GM21786 (cell line): ENCODE data around the gene SGCG.

Source experiments
- ATAC-seq: cut with Tn5 transposase; IDR thresholded peaks from one replicate; pipeline ENCODE4 v1.9.1; 2021; ENCODE audit not compliant: unreplicated experiment

The SGCG gene

GRCh38 chr13:23323946-23324709, 143.3 kb downstream of the SGCG start:
- no peak for ATAC-seq

- no peak for ATAC-seq
Measured at GRCh38 chr13:23325191-23325590, 144.4 kb downstream of the SGCG start.

- no peak for ATAC-seq
Measured at GRCh38 chr13:23330356-23330755, 149.6 kb downstream of the SGCG start.

GRCh38 chr13:23339225-23339624, 158.4 kb downstream of the SGCG start:
- ATAC-seq: no peak

GRCh38 chr13:23344931-23345595, 164.3 kb downstream of the SGCG start:
- no peak for ATAC-seq

- no peak for ATAC-seq
Measured at GRCh38 chr13:23347601-23348000, 166.8 kb downstream of the SGCG start.

- ATAC-seq: no peak
Measured at GRCh38 chr13:23348262-23349127, 167.7 kb downstream of the SGCG start.

GRCh38 chr13:23349161-23349897, 168.6 kb downstream of the SGCG start:
- no peak for ATAC-seq

- no peak for ATAC-seq
Measured at GRCh38 chr13:23350009-23350408, 169.2 kb downstream of the SGCG start.

GRCh38 chr13:23352161-23352560, 171.4 kb downstream of the SGCG start:
- no peak for ATAC-seq

- ATAC-seq: no peak
Measured at GRCh38 chr13:23354520-23354919, 173.7 kb downstream of the SGCG start.

- ATAC-seq: no peak
Measured at GRCh38 chr13:23356368-23356767, 175.6 kb downstream of the SGCG start.

- ATAC-seq: no peak
Measured at GRCh38 chr13:23357349-23357748, 176.6 kb downstream of the SGCG start.

- no peak for ATAC-seq
Measured at GRCh38 chr13:23359882-23360281, 179.1 kb downstream of the SGCG start.

GRCh38 chr13:23365652-23366051, 184.9 kb downstream of the SGCG start:
- no peak for ATAC-seq

- no peak for ATAC-seq
Measured at GRCh38 chr13:23367907-23368306, 187.1 kb downstream of the SGCG start.

- no peak for ATAC-seq
Measured at GRCh38 chr13:23372264-23372906, 191.6 kb downstream of the SGCG start.
